ENCODE measurements around the gene MAP7. TPM values are rescaled to one million over a fixed set of nuclear protein-coding genes. Genes with fewer than 3 reads are reported as not detected.

The MAP7 gene
- total RNA-seq, 2 experiments from 2014 or later = not detected

DNA sequence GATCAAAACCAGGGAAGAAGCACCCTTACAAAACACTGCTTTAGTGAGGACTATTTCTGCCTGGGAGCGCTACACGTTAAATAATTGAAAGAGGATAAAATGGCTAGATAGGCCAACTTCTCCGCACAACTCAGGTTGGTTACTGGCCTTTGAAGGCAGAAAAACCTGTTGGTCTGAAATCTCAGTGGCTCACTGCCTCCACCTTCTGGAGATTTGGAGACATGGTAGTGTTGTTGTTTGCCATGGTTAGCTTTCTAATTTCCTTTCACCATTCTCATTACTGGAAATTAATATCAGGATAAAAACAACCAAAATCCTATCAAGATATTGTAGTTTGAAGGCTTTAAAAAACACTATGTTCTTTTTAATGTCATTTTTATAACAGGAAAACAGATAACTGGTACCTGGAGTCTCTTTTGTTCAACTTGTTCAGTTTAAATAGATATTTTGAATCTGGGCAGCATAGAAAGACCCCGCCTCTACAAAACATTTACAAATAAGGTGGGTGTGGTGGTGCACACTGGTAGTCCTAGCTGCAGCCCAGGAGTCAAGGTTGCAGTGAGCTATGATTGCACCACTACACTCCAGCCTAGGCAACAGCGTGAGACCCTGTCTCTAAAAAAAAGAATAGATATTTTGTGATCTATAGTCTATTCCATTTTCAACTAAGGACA, 233.1 kb downstream of the MAP7 start:
- no peaks in the 10 kb centered on the region for H3K9me2 ChIP-seq (ENCODE audit: insufficient read depth, low read length)
- H3K27ac ChIP-seq (ENCODE audit: low read depth, low read length, poor library complexity, severe bottlenecking) = no peak overlapping the region
- DNase-seq (ENCODE audit: low spot score) = peak; percentile 67
- no peaks in the 10 kb centered on the region for H3K9me3 ChIP-seq (ENCODE audit: low read length)
- no peak overlapping the region for H2AFZ ChIP-seq (ENCODE audit: low read length)
- CTCF ChIA-PET (ENCODE audit: unreplicated experiment) = no interaction called here
- intact Hi-C loops (cut with micrococcal nuclease; ENCODE audit: unreplicated experiment) = loop anchor here (5.0 to 10.0 kb wide), 2 partner anchors 90 to 782 kb away; no protein-coding TSS in a partner anchor
- no peaks in the 10 kb centered on the region for H3K79me2 ChIP-seq (ENCODE audit: insufficient read depth, low read depth, low read length)
- POLR2A ChIA-PET = interaction anchor here (1.5 to 1.7 kb wide), 3 partner anchors 14 to 91 kb away, joined by 3 to 5 read pairs (median 5); partner anchors contain the start of gene BCLAF1
- no peaks in the 10 kb centered on the region for H3K36me3 ChIP-seq (ENCODE audit: insufficient read depth, low read length)
- no peaks in the 10 kb centered on the region for H3K4me1 ChIP-seq (ENCODE audit: insufficient read depth, low read length, poor library complexity, severe bottlenecking)
- no peaks in the 10 kb centered on the region for H4K20me1 ChIP-seq (ENCODE audit: insufficient read depth, low read length)
- no peak overlapping the region for H3K4me2 ChIP-seq (ENCODE audit: low read length)
- BruUV-seq (replicated peaks) = no TSS peak
- TF ChIP-seq EZH2phosphoT487 (IDR thresholded peaks at IDR 0.05; ENCODE audit: borderline replicate concordance, low read depth, low read length) = no peak
- TF ChIP-seq, protein P1, sequence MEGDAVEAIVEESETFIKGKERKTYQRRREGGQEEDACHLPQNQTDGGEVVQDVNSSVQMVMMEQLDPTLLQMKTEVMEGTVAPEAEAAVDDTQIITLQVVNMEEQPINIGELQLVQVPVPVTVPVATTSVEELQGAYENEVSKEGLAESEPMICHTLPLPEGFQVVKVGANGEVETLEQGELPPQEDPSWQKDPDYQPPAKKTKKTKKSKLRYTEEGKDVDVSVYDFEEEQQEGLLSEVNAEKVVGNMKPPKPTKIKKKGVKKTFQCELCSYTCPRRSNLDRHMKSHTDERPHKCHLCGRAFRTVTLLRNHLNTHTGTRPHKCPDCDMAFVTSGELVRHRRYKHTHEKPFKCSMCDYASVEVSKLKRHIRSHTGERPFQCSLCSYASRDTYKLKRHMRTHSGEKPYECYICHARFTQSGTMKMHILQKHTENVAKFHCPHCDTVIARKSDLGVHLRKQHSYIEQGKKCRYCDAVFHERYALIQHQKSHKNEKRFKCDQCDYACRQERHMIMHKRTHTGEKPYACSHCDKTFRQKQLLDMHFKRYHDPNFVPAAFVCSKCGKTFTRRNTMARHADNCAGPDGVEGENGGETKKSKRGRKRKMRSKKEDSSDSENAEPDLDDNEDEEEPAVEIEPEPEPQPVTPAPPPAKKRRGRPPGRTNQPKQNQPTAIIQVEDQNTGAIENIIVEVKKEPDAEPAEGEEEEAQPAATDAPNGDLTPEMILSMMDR (conservative IDR thresholded peaks at IDR 0.05; ENCODE audit: low read length) = peak; percentile 88
- no peak overlapping the region for H3K4me3 ChIP-seq (ENCODE audit: low read depth, low read length, poor library complexity, severe bottlenecking)

DNA sequence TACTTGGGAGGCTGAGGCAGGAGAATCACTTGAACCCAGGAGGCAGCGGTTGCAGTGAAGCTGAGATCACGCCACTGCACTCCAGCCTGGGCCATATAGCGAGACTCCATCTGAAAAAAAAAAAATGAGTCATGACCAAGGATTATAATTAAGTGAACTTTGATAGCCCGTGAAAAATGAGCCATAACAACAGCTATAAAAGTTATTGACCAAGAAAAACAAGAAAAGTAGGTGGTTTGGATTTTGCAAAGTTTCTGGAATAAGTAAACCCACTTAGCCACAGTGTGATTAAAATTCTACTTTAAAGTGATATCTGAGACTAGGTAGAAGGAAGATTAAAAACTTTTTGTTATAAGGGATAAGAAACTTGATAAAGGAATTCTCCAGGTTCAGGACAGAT, 234.6 kb downstream of the MAP7 start:
- intact Hi-C loops (cut with micrococcal nuclease; ENCODE audit: unreplicated experiment) = loop anchor here (5.0 to 10.0 kb wide), 2 partner anchors 88 to 781 kb away; no protein-coding TSS in a partner anchor
- no TSS peak for BruUV-seq (replicated peaks)

More for the DNA sequence above, 234.6 kb downstream of the MAP7 start:
- Histone ChIP-seq H3K9me3 (ENCODE audit: low read length) (no peaks in the 10 kb centered on the region), H3K4me3 (ENCODE audit: low read depth, low read length, poor library complexity, severe bottlenecking) (no peak overlapping the region), H3K27ac (ENCODE audit: low read depth, low read length, poor library complexity, severe bottlenecking) (no peak overlapping the region), H3K4me2 (ENCODE audit: low read length) (no peak overlapping the region), H2AFZ (ENCODE audit: low read length) (no peak overlapping the region), H3K4me1 (ENCODE audit: insufficient read depth, low read length, poor library complexity, severe bottlenecking) (no peaks in the 10 kb centered on the region), H4K20me1 (ENCODE audit: insufficient read depth, low read length) (no peaks in the 10 kb centered on the region), H3K9me2 (ENCODE audit: insufficient read depth, low read length) (no peaks in the 10 kb centered on the region), H3K36me3 (ENCODE audit: insufficient read depth, low read length) (no peaks in the 10 kb centered on the region), H3K79me2 (ENCODE audit: insufficient read depth, low read depth, low read length) (no peaks in the 10 kb centered on the region)
- no peak for DNase-seq (ENCODE audit: low spot score)
- POLR2A ChIA-PET = interaction anchor here (0.8 kb wide), 1 partner anchor 12 kb away, joined by 3 read pairs; no protein-coding TSS in a partner anchor
- CTCF ChIA-PET (ENCODE audit: unreplicated experiment) = no interaction called here
- TF ChIP-seq, protein P1 (conservative IDR thresholded peaks at IDR 0.05; ENCODE audit: low read length) = no peak
- no peak for TF ChIP-seq EZH2phosphoT487 (IDR thresholded peaks at IDR 0.05; ENCODE audit: borderline replicate concordance, low read depth, low read length)
